DMS 273 treated with DMSO at 0.1 percent for 48 hours (cell line): ENCODE results near the gene SEC61A1.

Experiments used
- DNase-seq: peaks from one replicate; lab custom pipeline; 2025; lab: John Stamatoyannopoulos, UW

SEC61A1 gene

DNA sequence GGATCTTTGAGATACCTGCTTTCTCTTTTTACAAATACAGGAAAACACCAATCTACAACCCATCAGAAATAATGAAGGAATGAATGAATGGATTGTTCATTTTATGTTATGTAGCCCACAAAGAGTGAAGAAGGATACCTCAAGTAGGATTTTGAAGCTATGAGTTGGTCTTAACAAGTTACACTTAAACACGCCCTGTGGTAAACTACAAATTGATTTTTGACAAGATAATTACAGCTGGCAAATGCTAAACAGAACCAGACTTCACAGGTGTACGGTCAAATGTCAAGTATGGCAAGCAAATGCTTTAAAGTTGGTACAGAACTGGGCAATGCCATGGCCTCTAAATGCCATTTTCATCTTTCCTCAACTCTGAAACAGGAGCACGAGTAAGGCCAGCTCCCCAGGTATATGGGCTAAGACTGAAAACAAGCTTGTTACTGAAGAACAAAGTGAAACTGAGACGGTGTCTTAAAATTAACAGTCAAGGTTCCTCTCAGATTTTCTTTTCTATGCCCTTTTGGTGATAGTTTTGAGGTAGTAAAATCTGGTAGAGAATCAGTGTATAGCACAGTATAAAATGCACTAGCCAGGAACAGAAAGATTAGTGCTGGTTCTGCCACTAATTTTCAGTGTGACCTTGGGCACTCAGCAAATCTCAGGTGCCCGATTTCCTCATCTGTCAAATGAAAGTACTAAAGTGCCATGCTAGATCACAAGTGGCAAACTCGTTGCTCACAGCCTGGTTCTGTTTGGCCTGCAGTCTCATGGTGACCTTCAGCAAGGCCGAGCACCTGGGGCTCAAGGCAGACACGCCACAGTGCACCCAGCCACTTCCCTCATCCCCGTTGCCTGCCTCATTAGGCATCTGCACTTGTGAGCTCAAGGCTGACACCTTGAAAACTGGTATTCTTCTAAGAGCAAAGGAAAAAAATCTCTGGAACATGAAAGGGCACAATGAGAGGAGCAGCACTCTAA is 61.9 kb downstream of the SEC61A1 start:
- no peak for DNase-seq
